GM19438 (cell line): ENCODE results near the gene CDCP2.
"Not testable (repeated sequence)": the region's sequence is repeated elsewhere in the genome, so short reads cannot be mapped to it uniquely, and the experiment has no call there.

Experiments
- ATAC-seq: cut with Tn5 transposase; IDR thresholded peaks from one replicate; pipeline ENCODE4 v1.9.1; 2021; ENCODE audit warnings: low read depth; ENCODE audit not compliant: unreplicated experiment

CDCP2 gene

DNA sequence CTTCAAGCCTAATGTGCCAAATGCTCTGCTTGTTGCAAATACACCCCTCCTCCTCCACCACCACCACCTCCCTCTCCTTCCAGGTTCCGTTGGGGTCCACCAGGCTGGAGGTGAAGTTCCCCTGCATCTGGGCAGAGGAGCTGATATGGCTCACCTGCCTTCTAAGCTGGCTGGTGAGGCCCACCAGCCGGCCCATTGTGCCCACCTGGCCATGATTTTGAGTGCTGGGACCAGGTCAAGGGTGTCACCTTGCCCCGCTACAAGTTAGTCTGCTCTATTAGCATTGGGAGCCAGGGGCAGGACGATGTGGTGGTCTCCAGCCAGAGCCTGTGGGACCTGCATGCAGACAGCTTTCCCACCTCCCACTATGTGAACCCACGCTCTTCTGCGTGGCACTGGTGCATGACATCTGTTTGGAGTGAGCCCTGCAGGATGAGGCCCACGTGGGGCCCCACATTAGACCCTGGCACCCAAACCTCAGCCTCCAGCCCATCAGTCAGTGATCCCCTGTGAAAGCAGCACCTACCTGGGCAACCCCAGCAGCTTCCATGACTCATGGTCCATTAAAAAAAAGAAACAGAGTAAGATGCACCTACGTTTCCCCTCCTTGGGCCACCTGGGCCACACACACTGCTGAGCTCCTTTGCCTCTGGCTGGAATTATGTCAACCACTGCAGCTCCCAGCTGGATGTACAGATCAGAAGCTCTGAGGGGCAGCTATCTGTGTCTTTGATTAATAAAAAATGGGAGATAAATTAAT lies 15.6 kb upstream of the CDCP2 start:
- ATAC-seq = no peak

DNA sequence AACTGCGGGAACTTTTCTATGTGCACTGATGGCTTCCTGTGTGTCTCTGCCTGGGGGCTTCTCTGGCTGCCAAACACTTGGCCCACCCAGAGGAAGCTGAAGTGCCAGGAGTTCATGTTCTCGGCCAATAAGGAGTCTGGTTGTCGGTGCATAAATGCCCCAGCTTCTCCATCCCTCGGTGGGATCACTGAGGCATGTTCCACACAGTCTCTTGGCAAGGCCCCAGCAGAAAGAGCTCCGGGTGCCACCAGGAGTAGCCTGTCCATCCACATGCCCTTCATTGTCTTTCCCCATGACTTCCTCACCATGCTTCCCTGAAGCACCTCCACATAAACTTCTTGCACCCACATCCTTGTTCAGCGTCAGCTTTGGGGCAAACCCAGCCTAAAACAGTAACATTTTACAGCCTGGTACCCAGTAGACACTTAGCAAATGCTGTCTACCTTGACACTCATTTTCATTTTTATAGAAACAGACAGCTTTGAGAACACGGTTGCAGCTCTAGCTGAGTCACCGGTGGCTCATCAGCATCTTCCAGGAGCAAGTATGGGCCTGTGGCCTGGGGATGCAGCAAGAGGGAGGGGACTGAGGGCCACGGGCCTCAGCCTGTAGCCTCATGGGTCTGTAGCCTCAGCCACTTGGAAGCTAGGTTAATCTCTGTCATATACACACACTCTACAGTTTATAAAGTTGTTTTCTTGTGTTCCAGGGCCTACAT lies 14.8 kb upstream of the CDCP2 start:
- ATAC-seq = no peak

DNA sequence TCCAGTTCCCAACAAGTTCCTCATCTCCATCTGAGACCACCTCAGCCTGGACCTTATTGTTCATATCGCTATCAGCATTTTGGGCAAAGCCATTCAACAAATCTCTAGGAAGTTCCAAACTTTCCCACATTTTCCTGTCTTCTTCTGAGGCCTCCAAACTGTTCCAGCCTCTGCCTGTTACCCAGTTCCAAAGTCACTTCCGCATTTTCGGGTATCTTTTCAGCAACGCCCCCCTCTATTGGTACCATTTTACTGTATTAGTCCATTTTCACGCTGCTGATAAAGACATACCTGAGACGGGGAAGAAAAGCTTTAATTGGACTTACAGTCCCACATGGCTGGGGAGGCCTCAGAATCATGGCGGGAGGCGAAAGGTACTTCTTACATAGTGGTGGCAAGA lies 13.6 kb upstream of the CDCP2 start:
- not testable (repeated sequence) for ATAC-seq

DNA sequence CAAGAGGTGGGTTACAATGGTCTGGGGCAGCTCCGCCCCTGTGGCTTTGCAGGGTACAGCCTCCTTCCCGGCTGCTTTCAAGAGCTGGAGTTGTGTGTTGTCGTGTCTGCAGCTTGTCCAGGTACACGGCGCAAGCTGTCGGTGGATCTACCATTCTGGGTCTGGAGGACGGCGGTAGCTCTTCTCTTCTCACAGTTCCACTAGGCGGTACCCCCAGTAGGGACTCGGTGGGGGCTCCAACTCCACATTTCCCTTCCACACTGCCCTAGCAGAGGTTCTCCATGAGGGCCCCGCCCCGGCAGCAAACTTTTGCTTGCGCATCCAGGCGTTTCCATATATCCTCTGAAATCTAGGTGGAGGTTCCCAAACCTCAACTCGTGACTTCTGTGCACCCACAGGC lies 12.3 kb upstream of the CDCP2 start:
- ATAC-seq = no peak

DNA sequence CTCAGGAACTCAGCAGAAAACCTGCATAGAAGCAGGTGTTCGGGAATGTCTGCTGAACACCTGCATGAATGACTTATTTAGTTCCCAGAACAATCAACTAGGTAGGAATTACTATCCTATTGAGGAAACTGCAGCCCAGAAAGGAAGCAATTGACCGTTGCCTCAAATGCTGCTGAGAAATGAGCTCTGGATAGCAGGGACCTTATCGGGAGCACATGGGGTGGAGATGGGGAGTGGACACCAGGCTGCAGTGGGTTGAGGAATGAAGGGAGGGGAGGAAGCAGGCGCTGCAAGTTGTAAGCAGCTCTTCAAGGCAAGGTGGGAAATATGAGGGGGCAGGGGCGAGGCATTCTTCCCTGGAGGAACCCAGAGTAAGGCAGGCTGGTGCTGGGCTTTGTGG lies 10.8 kb upstream of the CDCP2 start:
- no peak for ATAC-seq

DNA sequence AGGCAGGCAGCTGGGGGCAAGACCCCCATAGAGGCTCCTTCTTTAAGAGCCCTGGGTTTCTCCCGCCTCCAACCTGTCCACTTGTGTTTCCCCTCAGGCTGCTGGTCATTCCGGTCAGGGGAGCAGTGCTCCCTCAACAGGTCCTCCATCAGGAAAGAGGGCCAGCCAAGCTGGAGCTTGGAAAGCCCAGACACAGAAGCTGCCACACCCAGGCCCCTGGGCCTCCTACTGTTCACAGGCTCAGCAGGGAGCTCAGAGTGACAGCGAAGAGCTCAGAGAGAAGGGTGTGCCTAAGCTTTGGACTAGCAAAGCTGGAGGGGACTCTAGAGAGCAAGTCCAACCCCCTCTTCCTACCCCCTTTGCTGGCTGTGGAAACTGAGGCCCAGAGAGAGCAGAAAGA lies 10.3 kb upstream of the CDCP2 start:
- no peak for ATAC-seq

DNA sequence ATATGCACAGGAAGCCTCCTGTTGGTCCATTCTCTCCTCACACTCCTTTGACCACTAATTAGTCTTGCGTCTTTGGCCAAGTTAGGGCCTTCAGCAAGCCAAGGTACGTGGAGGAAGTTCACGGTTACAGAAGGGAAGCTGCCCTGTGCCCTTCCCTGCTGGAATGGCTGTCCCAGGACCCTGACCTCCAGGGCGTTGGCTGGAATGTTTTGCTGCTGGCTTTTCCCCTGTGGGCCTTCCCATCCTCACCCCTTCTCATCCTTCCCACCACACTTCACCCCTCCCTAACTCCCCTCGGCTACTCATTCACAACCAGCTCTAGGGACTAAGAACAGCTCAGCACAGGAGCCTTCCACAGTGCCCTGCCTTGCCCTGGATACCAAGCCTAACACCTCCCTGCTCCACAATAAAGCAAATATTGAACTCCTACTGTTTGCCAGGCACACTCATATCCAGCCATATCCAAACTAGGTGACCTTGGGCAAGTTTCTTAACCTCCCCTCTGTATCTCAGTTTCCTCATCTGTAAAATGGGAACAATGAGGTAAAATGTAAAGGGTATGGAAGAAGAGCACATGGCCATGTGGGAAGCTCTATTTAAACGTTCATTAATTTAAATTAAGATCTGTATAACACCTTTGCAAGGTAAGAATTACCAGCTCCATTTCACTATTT lies 8.8 kb upstream of the CDCP2 start:
- no peak for ATAC-seq

DNA sequence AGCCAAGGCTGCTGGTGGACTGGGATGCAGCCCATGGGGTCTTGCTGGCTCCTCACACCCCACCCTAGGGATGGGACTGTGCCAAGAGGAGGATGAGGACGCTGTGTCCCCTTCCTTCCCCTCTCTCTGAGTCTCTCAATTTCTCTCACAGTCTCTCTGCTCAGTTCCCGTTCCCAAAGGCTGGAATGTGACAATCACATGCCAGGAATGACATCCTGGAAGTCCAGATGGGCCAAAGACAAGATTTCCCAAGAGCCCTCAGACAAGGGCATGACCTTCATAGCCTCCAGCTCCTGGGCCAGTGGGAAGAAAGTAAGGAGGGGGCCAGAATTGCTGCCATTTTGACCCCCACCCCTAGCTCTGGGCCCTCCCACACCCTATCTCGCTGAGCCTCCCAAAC lies 7.6 kb upstream of the CDCP2 start:
- no peak for ATAC-seq

DNA sequence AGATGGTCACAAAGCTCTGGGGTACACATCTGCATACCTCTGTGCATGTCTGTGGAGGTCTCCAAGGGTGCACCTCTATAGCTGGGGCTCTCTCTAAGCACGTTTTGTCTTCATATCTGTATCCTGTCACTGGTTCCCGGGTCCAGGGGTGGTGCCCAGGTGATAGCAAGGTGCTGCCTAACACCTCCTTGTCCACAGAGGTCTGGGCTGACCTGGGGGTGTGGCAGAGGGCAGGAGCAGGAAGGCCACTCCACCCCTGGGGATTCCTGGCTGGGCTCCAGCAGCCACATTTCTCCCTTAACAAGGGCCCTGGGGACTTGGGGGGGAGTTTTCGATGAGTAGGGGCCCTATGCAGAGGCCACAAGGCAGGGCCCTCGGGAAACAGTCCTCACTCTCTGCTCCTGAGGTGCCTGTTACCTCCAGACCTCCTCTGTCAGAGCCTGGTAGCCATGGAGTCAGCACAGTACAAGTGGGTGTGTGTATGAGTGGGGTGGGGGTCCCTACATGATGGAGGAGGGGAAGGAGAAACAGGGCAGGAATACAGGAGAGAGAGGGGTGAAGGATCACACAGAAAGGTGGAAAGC lies 7.0 kb upstream of the CDCP2 start:
- ATAC-seq = no peak

DNA sequence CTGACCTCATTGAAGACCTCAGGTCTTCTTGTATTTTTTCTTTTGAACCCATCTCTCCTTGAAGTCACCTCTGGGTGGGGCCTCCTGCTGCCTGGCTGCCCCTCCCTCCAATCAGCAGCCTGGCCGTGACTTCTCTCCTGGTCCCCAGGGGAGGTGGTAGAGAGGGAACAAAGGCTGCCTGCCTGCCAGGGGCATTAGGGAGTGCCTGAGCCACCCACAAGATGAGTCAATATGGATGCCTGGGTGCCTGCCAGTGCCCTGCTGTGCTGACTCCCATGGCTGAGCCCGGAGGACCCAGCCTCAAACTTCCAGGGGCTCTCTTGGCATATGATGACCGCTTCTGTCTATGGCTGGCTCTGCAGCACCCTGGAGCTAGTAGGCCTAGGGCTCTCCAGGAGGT lies 5.3 kb upstream of the CDCP2 start:
- ATAC-seq = no peak

DNA sequence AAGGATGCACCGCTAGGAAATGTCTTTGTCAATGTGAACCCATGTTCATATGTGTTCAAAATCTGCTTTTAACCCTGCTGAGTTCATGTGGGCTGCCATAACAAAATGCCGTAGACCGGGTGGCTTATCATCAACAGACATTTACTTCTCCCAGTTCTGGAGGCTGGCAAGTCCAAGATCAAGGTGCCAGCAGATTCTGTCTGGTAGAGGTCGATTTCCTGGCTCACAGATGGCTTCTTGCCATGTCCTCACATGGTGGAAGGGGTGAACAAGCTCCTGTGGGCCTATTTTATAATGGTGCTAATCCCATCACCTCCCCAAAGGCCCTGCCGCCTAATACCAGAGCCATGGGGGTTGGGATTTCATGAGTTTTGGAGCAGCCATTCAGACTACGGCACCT lies 4.6 kb upstream of the CDCP2 start:
- ATAC-seq = no peak

DNA sequence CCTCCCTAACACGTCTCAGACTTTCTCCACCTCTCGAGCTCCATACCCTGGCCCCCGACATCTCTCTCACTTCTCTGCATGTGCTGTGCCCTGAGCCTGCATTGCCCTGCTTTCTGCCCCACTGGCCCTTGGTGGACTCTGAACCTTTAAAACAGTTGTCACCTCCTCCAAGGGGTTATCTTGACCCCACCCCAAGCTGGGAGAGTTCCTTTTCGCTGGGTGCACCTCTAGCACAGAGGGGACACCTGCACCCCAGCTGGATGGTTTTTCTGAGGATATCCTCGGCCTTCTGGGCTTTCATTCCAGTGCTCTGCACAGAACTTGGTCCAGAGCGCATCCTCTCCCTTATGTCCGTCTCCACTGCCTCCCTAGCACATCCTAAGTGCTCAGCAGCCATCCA lies 4.2 kb upstream of the CDCP2 start:
- ATAC-seq = no peak

DNA sequence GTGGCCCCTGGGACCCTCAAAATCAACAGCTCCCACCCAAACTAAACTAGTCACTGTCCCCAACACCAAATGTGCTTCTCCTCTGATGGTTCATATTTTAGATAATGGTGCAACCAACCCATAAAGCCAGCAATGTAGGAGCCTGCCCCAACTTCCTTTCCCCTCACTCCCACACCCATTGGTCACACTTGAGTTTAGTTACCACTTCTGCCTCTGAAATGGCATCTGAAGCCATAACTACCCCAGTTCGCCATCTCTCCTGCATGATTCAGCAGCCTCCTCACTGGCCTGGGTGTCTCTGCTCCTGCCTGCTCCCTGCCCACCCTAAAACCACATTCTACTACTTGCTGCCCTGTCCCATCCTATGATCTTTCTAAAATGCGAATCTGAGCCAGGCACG lies 3.4 kb upstream of the CDCP2 start:
- no peak for ATAC-seq

DNA sequence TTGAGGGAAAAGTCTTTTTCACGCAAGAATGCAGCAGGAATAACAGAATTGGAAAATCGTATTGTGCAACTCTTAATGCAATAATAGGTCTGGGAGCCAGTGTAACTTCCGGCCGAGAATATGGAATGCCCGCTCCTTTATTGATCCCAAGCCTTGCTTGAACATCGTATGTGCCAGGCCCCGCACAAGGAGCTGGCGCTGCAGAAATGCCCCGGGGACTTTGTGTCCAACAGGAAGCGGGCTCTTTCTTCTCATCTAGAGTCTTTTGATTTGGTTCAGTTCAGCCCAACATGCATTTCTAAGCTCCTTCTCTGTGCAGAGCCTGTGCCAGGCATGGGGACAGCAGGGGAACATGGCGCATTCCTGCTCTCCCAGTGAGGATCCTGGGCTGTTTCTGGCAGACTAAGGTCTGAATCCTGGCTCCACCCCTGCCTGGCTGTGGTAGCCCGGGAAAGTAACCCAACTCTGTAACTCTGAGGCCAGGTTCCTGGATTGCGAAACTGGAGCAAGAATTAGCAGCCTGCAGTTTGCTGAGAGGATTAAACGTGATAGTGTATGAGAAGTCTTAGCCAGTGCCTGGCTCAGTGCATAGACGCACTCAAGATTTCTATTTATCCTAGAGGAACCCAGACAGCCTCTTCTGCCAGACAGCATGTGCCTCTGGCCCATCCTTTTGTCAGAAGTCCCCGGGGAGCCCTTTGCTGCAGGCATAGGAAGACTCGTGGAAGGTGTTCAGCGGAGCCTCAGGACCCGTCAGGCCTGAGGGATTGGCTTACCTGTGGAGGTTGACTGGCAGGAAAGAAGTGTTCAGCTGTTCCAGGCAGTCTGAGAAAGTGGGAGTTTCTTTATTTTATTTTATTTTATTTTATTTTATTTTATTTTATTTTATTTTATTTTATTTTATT lies 987 bp upstream of the CDCP2 start:
- no peak for ATAC-seq

DNA sequence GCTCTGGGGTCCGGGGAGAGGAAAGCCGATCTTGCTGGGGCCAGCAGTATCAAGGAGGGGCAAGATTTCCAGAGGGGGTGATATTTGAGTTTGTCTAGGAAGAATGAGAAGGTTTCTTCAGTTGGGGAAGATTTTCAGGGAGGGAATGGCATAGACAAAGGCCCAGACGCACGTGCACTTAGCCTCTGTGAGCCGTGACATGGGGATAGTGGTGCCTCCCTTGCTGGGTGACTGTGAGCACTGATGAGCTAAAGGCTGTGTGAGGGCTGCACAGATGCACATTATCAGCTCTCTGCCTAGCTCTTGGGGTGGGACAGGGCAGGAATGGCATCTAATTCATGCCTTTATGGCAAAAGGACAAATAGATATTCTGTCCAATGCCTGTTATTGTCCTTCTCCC lies 1.8 kb downstream of the CDCP2 start:
- no peak for ATAC-seq

DNA sequence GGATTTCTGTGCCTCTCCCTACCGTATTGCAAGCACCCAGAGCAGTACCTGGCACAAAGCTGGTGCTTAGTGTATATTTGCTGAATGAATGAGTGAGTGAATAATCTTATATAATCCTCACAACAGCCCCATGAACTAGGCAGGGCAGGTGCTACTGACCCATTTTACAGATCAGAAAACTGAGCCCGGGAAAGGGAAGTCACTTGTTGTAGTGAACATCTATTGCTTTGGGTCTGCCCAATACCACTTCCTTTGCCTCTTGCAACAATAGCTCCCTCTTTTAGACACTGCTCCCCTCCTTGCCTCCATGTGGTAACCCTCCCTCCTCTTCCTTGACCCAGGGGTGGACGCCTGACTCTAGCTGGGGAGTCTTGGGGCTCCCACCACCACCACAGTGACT lies 3.1 kb downstream of the CDCP2 start:
- no peak for ATAC-seq

DNA sequence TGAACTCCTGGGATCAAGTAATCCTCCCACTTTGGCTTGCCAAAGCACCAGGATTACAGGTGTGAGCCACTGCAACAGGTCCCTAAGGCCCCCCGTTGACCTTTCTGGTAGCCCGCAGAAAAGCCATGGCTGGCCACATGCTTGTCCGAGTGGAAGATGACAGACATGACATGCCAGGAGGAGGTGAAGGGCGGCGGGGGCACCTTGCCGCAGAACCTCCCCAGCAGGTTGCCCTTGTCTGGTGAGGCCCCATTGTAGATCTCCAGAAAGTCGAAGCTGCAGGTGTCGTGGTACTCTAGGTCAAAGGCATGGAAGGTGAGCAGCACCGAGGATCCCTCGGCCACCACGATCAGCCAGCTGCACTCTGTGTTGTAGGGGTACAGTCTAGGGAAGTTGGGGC lies 8.4 kb downstream of the CDCP2 start:
- no peak for ATAC-seq

DNA sequence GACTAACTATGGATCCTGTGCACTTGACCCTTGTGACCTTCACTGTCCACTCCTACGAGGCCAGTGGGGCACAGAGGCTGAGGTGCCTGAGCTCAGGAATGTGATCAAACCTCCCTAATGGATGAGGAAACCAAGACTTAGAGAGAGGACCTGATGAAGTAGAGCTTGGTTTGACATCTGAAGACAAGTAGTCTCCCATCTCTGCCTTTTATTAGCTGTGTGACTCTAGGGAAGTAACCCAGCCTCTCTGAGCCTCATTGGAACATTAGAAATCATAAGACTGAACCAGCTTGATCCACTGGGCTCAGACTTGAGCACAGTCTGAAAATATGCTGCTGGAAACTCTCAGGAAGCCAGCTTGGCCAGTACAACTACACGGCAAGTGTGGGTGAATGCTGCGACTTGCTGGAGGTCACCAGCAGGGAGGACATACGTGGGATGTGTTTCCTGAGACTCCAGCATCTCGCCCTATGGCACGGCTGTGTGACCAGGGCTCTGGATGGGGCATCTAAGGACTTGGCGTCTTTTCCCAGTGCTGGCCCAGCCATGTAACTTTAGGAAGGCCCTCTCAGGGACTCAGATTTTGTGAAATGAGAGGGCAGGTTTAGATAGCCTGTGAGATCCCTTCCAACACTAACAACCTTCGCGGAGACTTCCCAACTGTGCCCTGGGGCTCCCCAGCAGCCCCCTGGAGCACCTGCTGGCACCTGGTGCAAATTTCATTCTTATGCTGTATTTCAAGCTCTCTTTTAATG lies 10.5 kb downstream of the CDCP2 start:
- ATAC-seq = no peak

DNA sequence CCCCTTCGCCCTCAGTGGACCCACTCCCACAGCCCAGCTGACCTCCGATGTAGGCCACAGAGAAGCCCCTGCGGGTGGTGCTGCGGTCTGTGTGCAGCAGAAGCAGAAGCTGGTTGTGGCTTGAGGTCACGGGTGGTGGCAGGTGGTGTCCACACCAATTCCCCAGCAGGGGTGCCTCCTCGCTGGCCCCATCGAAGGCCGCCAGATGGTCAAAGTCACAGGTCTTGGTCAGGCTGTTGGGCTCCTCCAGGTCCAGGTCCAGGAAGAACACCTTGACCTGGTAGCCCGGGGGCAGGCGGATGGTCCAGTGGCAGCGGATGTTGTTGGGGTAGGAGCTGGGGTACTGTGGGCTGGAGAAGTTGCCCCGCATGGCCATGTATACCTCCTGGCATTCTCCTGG lies 13.1 kb downstream of the CDCP2 start:
- ATAC-seq = no peak

DNA sequence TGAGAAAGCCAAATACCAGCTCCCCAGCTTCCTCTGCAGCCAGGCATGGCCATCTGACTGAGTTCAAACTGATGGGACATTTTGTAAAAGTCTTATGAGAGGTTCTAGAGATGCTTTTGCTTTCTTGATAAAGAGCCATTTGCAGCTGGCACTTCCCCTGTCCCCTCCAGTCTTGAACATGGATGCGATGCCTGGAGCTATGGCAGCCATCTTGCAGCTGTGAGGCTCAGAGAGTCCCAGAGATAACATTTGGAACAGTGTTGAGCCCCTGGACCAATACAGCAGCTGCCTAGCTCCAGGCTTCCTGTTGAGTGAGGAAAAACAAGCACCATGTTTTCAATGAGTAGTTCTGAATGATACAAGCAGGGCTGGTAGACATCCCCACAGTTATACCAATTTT lies 13.8 kb downstream of the CDCP2 start:
- no peak for ATAC-seq
